ENCODE measurements around the gene SNCAIP.

SNCAIP gene

DNA sequence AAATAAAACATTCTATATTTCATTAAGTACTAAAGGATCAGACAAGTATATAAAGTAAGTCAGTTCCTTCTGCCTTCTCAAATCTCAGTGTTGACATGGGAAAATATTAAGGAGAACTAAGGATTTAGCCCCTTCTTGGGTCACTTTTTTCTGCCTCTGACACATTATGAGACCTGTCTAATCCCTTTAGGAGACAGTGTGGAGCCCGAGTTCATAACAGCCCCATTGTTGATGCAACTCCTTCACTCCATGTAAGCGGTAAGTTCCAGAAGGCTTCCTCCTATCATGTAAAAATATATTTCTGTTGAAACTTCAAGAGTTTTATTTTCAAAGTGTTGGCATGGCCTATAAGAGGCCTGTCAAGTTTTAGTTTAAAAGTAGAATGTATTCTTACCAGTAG lies 152.2 kb downstream of the SNCAIP start:
- H3K4me3 ChIP-seq (ENCODE audit: low read depth, low read length), result no peak overlapping the region
- TF ChIP-seq MYC (IDR thresholded peaks at IDR 0.05; ENCODE audit: low read depth, low read length), result no peak
- TF ChIP-seq, protein P1, sequence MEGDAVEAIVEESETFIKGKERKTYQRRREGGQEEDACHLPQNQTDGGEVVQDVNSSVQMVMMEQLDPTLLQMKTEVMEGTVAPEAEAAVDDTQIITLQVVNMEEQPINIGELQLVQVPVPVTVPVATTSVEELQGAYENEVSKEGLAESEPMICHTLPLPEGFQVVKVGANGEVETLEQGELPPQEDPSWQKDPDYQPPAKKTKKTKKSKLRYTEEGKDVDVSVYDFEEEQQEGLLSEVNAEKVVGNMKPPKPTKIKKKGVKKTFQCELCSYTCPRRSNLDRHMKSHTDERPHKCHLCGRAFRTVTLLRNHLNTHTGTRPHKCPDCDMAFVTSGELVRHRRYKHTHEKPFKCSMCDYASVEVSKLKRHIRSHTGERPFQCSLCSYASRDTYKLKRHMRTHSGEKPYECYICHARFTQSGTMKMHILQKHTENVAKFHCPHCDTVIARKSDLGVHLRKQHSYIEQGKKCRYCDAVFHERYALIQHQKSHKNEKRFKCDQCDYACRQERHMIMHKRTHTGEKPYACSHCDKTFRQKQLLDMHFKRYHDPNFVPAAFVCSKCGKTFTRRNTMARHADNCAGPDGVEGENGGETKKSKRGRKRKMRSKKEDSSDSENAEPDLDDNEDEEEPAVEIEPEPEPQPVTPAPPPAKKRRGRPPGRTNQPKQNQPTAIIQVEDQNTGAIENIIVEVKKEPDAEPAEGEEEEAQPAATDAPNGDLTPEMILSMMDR (IDR thresholded peaks at IDR 0.05; ENCODE audit: low read depth, low read length), result no peak
- no peak for TF ChIP-seq POLR2A (IDR thresholded peaks at IDR 0.05; ENCODE audit: extremely low read depth, insufficient read length)
- no peak for TF ChIP-seq MAX (IDR thresholded peaks at IDR 0.05; ENCODE audit: low read depth, low read length)
- DNase-seq (ENCODE audit: low read depth), result no peak

- TF ChIP-seq MAX (IDR thresholded peaks at IDR 0.05; ENCODE audit: low read depth, low read length) (no peak), MYC (IDR thresholded peaks at IDR 0.05; ENCODE audit: low read depth, low read length) (no peak), POLR2A (IDR thresholded peaks at IDR 0.05; ENCODE audit: extremely low read depth, insufficient read length) (no peak)
- TF ChIP-seq, protein P1 (IDR thresholded peaks at IDR 0.05; ENCODE audit: low read depth, low read length), result no peak
- no peak overlapping the region for H3K4me3 ChIP-seq (ENCODE audit: low read depth, low read length)
- DNase-seq (ENCODE audit: low read depth), result no peak
These were observed 153.1 kb downstream of the SNCAIP start for GRCh38 chr5:122465031-122465577.

- no peak for TF ChIP-seq MAX (IDR thresholded peaks at IDR 0.05; ENCODE audit: low read depth, low read length)
- no peak for TF ChIP-seq MYC (IDR thresholded peaks at IDR 0.05; ENCODE audit: low read depth, low read length)
- TF ChIP-seq POLR2A (IDR thresholded peaks at IDR 0.05; ENCODE audit: extremely low read depth, insufficient read length), result no peak
- TF ChIP-seq, protein P1 (IDR thresholded peaks at IDR 0.05; ENCODE audit: low read depth, low read length), result no peak
- DNase-seq (ENCODE audit: low read depth), result no peak
- H3K4me3 ChIP-seq (ENCODE audit: low read depth, low read length), result no peak overlapping the region
These were observed 154.0 kb downstream of the SNCAIP start for GRCh38 chr5:122465994-122466393.

DNA sequence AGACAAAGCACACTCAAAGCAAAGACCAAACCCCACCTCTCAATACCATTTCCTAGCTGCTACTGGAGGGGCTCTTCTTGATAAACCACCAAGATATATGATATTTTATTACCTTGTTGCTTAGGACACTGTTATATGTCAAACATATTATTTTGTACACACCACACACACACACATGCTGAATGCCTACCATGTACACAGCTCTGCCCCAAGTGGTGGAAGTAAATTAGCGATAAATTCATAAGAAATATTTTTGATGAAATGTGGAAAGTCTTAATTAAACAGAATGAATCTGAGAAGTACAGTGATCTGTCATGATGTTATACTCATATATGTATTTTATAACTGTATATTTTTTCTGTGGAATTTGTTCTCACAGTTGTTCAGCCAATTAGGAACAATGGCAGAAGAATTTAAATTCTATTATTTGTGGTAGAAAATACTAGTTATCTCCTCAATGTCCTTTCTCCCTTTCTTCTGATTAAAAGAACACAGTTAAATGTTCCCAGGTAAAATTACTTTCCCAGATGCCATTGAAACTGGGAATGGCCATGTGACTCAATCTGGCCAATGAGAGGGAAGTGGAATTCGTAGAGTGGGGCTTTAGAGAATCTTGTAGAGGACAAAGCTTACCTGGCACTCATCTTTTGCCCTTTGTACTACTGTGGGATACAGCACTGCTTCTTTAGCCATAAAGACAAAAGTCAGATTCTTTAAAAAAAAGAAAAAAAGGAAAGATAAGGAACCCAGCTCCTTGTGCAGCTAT lies 156.5 kb downstream of the SNCAIP start:
- H3K4me3 ChIP-seq (ENCODE audit: low read depth, low read length), result no peak overlapping the region
- no peak for DNase-seq (ENCODE audit: low read depth)
- TF ChIP-seq MAX (IDR thresholded peaks at IDR 0.05; ENCODE audit: low read depth, low read length) (no peak), POLR2A (IDR thresholded peaks at IDR 0.05; ENCODE audit: extremely low read depth, insufficient read length) (no peak), MYC (IDR thresholded peaks at IDR 0.05; ENCODE audit: low read depth, low read length) (no peak)
- TF ChIP-seq, protein P1 (IDR thresholded peaks at IDR 0.05; ENCODE audit: low read depth, low read length), result no peak

- no peak for TF ChIP-seq MYC (IDR thresholded peaks at IDR 0.05; ENCODE audit: low read depth, low read length)
- TF ChIP-seq POLR2A (IDR thresholded peaks at IDR 0.05; ENCODE audit: extremely low read depth, insufficient read length), result no peak
- TF ChIP-seq MAX (IDR thresholded peaks at IDR 0.05; ENCODE audit: low read depth, low read length), result no peak
- TF ChIP-seq, protein P1 (IDR thresholded peaks at IDR 0.05; ENCODE audit: low read depth, low read length), result no peak
- DNase-seq (ENCODE audit: low read depth), result no peak
- no peak overlapping the region for H3K4me3 ChIP-seq (ENCODE audit: low read depth, low read length)
These were observed 157.4 kb downstream of the SNCAIP start for GRCh38 chr5:122469384-122469919.
